Activated T-helper 2 cell treated with anti-CD3 and anti-CD28 coated beads, Interferon-gamma antibody, Interleukin-2, Interleukin-4, amounts not matched to agents 10 μg/mL and 5 μg/mL and 100 μg/mL, durations not matched to agents 14 hours and 24 hours and 36 hours (primary cell): ENCODE data around the gene HSD17B3. TPM values are rescaled to one million over a fixed set of nuclear protein-coding genes. Genes with fewer than 3 reads are reported as not detected.

Source experiments
- DNase-seq: peaks from one replicate; pipeline ENCODE4 v3.0.0; 2021; ENCODE audit warnings: low spot score
- H3K27ac Mint-ChIP-seq: one replicate; pipeline ENCODE4 v1.8.0; 2021; ENCODE audit warnings: mixed read lengths
- H3K27me3 Mint-ChIP-seq: one replicate; pipeline ENCODE4 v1.8.0; 2021; ENCODE audit warnings: low read depth, mixed read lengths
- H3K36me3 Mint-ChIP-seq: one replicate; pipeline ENCODE4 v1.8.0; 2021; ENCODE audit warnings: low read depth, mixed read lengths
- H3K4me1 Mint-ChIP-seq: one replicate; pipeline ENCODE4 v1.8.0; 2021; ENCODE audit warnings: low read depth, mixed read lengths
- H3K4me3 Mint-ChIP-seq: one replicate; pipeline ENCODE4 v1.8.0; 2021; ENCODE audit warnings: low read depth, mild to moderate bottlenecking, moderate library complexity, mixed read lengths
- H3K9me3 Mint-ChIP-seq: one replicate; pipeline ENCODE4 v1.8.0; 2021; ENCODE audit warnings: mixed read lengths
- intact Hi-C: fragments of 100-400 bp; cut with micrococcal nuclease; formaldehyde crosslinking; loops from one replicate; pipeline ENCODE4 v1.15.1; 2023
- total RNA-seq: library from RNA; stranded (reverse); gene quantifications from 2 replicates; pipeline ENCODE4 v1.2.3, GENCODE V29; 2022

Gene HSD17B3
- total RNA-seq, 1 donor from 2014 or later: not detected

GRCh38 chr9:96217754-96218693, 84.0 kb downstream of the HSD17B3 start:
- Mint-ChIP-seq H3K27me3 (peaks cover 60% of the 10 kb centered on the region), H3K9me3 (no peaks in the 10 kb centered on the region), H3K36me3 (no peaks in the 10 kb centered on the region), H3K27ac (no peak overlapping the region), H3K4me1 (peaks cover 13% of the 10 kb centered on the region), H3K4me3 (peak overlapping the region; percentile 67)
- intact Hi-C loops: loop anchor here (2.0 to 5.0 kb wide), 5 partner anchors 66 to 711 kb away; partner anchors contain the start of gene ERCC6L2
- DNase-seq: peak; percentile 64

DNA sequence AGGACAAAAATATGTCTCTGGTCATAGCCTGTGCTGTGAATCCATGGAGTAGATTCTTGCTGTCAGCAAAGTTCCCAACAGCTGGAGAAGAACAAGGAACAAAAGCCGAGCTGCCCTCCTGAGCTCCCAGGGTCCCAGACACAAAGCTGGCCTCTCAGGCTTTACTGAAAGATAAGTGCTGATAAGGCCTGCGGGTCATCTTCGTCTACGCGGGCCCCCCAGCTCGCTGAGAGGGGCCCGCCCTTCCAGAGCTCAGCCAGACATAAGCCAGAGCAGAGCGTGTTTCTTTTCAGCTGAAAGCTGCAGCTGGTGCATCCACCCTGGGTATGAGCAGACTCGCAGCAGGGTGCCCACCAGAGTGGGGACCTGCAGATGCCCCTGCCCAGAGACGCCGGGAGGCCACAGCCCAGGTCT, 84.7 kb downstream of the HSD17B3 start:
- Mint-ChIP-seq H3K4me1 (peaks cover 13% of the 10 kb centered on the region), H3K36me3 (no peaks in the 10 kb centered on the region), H3K27me3 (peaks cover 61% of the 10 kb centered on the region), H3K4me3 (peak overlapping the region; percentile 56), H3K27ac (no peak overlapping the region), H3K9me3 (no peaks in the 10 kb centered on the region)
- intact Hi-C loops: loop anchor here (5.0 kb wide), 2 partner anchors 65 to 710 kb away; no protein-coding TSS in a partner anchor
- no peak for DNase-seq

DNA sequence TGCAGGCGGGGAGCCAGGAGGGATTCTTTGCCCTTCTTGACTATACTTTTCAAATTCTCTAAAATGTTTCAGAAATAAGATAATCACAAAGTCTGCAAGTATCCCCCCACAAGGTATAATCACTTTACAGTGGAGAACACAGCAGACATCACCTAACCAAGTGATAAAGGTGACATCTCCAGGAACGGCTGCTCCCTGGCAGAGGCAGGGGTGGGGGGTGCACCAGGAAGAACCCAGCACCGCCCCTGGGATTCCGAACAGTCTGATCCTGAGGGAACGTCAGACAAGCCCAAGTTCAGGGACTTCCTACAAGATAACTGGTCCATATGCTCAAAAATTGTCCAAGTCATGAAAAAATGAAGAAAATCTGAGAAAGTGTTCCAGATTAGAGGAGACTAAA, 85.4 kb downstream of the HSD17B3 start:
- H3K4me3 Mint-ChIP-seq: no peak overlapping the region
- no peak for DNase-seq
- H3K27ac Mint-ChIP-seq: no peak overlapping the region
- intact Hi-C loops: loop anchor here (5.0 kb wide), 2 partner anchors 64 to 709 kb away; no protein-coding TSS in a partner anchor
- H3K27me3 Mint-ChIP-seq: peaks cover 56% of the 10 kb centered on the region
- H3K9me3 Mint-ChIP-seq: no peaks in the 10 kb centered on the region
- H3K36me3 Mint-ChIP-seq: no peaks in the 10 kb centered on the region
- peaks cover 13% of the 10 kb centered on the region for H3K4me1 Mint-ChIP-seq

DNA sequence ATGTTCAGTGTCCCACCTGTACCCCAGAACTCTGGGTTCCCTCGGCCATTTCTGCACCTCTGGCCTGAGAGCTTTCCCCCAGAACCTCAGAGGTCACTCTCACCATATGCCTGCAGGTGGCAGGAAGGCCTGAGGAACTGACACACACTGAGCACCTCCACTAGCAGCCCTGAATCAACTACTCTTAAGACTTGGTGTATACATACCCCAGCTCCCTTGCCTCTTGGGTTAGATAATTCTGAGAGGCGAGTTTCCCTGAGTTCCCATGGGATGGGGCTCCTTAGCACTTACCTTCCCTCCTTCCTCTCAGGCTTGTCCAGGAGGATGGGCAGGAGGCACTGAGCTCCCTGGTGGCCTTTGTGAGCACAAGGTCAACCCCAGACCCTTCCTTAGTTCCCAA, 86.1 kb downstream of the HSD17B3 start:
- Mint-ChIP-seq H3K27ac (no peak overlapping the region), H3K27me3 (peaks cover 59% of the 10 kb centered on the region)
- intact Hi-C loops: loop anchor here (5.0 kb wide), 2 partner anchors 64 to 709 kb away; no protein-coding TSS in a partner anchor

GRCh38 chr9:96214635-96215034, 87.3 kb downstream of the HSD17B3 start:
- intact Hi-C loops: loop anchor here (5.0 kb wide), 2 partner anchors 62 to 707 kb away; no protein-coding TSS in a partner anchor

More for the DNA sequence above, 86.1 kb downstream of the HSD17B3 start:
- no peak for DNase-seq
- H3K9me3 Mint-ChIP-seq: no peaks in the 10 kb centered on the region
- H3K36me3 Mint-ChIP-seq: no peaks in the 10 kb centered on the region
- no peak overlapping the region for H3K4me3 Mint-ChIP-seq
- H3K4me1 Mint-ChIP-seq: peaks cover 13% of the 10 kb centered on the region

GRCh38 chr9:96209407-96210271, 92.3 kb downstream of the HSD17B3 start:
- peaks cover 29% of the 10 kb centered on the region for H3K27me3 Mint-ChIP-seq
- H3K36me3 Mint-ChIP-seq: no peaks in the 10 kb centered on the region
- H3K4me1 Mint-ChIP-seq: no peaks in the 10 kb centered on the region
- intact Hi-C loops: no loop called here
- H3K9me3 Mint-ChIP-seq: peaks cover 3% of the 10 kb centered on the region
- no peak for DNase-seq
- no peak overlapping the region for H3K27ac Mint-ChIP-seq
- H3K4me3 Mint-ChIP-seq: no peak overlapping the region

More at GRCh38 chr9:96214635-96215034, 87.3 kb downstream of the HSD17B3 start:
- Mint-ChIP-seq H3K4me3 (no peak overlapping the region), H3K27me3 (peaks cover 62% of the 10 kb centered on the region), H3K4me1 (peaks cover 13% of the 10 kb centered on the region), H3K36me3 (no peaks in the 10 kb centered on the region), H3K9me3 (no peaks in the 10 kb centered on the region), H3K27ac (no peak overlapping the region)
- no peak for DNase-seq

GRCh38 chr9:96206156-96206751, 95.7 kb downstream of the HSD17B3 start:
- no peak for DNase-seq
- Mint-ChIP-seq H3K27ac (no peak overlapping the region), H3K4me1 (peaks cover 5% of the 10 kb centered on the region), H3K36me3 (no peaks in the 10 kb centered on the region), H3K9me3 (peaks cover 6% of the 10 kb centered on the region), H3K4me3 (no peak overlapping the region), H3K27me3 (peaks cover 11% of the 10 kb centered on the region)
- intact Hi-C loops: no loop called here

DNA sequence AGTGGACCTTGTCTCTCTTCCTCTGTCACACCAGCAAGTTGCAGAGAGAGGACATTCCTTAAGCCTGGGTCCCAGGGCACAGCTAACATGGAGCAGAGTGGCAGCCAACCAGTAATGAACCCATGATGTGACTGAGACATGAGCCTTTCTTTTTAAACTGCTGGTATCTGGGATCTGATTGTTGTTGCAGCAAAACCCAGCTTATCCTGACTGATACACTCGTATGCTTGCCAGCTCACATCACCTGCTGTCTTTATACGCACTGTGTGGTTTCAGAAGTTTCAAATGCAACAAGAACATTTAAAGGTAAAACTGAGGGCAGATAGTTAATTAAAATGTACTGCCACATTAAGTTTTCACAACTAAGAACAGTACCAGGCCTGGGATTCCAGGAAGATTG, 97.1 kb downstream of the HSD17B3 start:
- Mint-ChIP-seq H3K27me3 (no peaks in the 10 kb centered on the region), H3K36me3 (no peaks in the 10 kb centered on the region), H3K4me1 (peaks cover 5% of the 10 kb centered on the region), H3K4me3 (no peak overlapping the region), H3K9me3 (peaks cover 6% of the 10 kb centered on the region), H3K27ac (no peak overlapping the region)
- no peak for DNase-seq
- intact Hi-C loops: no loop called here

- DNase-seq: no peak
- Mint-ChIP-seq H3K9me3 (peaks cover 6% of the 10 kb centered on the region), H3K36me3 (no peaks in the 10 kb centered on the region), H3K4me1 (peaks cover 5% of the 10 kb centered on the region), H3K4me3 (no peak overlapping the region), H3K27me3 (peaks cover 5% of the 10 kb centered on the region), H3K27ac (no peak overlapping the region)
- intact Hi-C loops: no loop called here
These were observed 98.0 kb downstream of the HSD17B3 start for GRCh38 chr9:96203867-96204501.

DNA sequence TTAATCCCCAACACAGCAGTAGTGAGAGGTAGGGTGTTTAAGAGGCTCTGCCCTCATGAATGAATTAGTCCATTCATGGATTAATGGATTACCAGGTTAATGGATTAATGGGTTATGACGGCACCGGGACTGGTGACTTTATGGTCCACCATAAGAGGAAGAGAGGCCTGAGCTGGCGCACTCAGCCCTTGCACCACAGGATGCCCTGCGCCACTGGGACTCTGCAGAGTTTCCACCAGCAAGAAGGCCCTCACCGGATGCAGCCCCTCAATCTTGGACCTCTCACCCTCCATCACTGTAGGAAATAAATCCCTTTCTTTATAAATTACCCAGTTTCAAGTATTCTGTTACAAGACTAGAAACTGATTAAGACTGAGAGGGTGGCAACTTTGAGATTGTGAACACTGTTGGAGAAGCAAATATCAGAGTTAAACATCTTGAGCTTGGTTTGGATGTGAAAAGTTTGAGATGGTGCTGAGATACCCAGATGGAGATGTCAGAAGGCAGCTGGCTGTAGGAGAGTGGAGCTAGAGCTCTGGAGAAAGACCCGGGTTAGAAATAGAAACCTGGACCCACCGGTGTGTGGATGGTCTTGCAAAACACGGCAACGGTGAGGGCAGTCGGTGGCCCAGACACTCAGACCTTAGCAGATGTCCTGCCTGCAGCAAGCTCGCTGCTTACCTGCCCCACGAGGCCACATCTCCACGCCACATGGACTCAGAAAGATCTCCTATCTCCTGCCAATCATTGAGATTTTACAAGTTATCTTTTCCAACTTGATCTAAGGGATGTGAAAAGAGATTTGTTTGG, 98.8 kb downstream of the HSD17B3 start:
- DNase-seq: no peak
- Mint-ChIP-seq H3K4me3 (no peak overlapping the region), H3K27me3 (peaks cover 9% of the 10 kb centered on the region), H3K36me3 (no peaks in the 10 kb centered on the region), H3K9me3 (peaks cover 6% of the 10 kb centered on the region), H3K4me1 (peaks cover 5% of the 10 kb centered on the region), H3K27ac (no peak overlapping the region)
- intact Hi-C loops: no loop called here

- Mint-ChIP-seq H3K36me3 (no peaks in the 10 kb centered on the region), H3K27me3 (peaks cover 15% of the 10 kb centered on the region)
These were observed 100.8 kb downstream of the HSD17B3 start for GRCh38 chr9:96201140-96201539.

More at GRCh38 chr9:96201140-96201539, 100.8 kb downstream of the HSD17B3 start:
- peaks cover 6% of the 10 kb centered on the region for H3K9me3 Mint-ChIP-seq
- H3K27ac Mint-ChIP-seq: no peak overlapping the region
- intact Hi-C loops: no loop called here
- no peak overlapping the region for H3K4me3 Mint-ChIP-seq
- peaks cover 5% of the 10 kb centered on the region for H3K4me1 Mint-ChIP-seq
- DNase-seq: no peak
